T-cell (primary cell): ENCODE results near the gene CARMIL1. TPM values are rescaled to one million over a fixed set of nuclear protein-coding genes. Genes with fewer than 3 reads are reported as not detected.

Experiments used
- ATAC-seq, 4 experiments: fragments of 200-7000 bp in 3 of 4; fragments of 150-1000 bp in 1 of 4; cut with Tn5 transposase; replicated peaks in 1 of 4; 1 replicate in 3 of 4; 2 replicates in 1 of 4; pipeline ENCODE4 v1.10.0; 2021; ENCODE audit warnings: moderate library complexity in 3 of 4, mild to moderate bottlenecking in 2 of 4, moderate number of reproducible peaks in 1 of 4
- CTCF ChIA-PET, 2 donors: fragments of 300-600 bp; sonication (Branson Sonifier 250); formaldehyde crosslinking; loops; one replicate each; lab custom pipeline; 2022; ENCODE audit warnings: antibody characterized with exemption in 2 of 2; lab: Charles Lee
- POLR2A ChIA-PET, 2 donors: fragments of 300-600 bp; sonication (Branson Sonifier 250); formaldehyde crosslinking; loops; one replicate each; lab custom pipeline; 2022; ENCODE audit warnings: antibody characterized with exemption in 2 of 2; lab: Charles Lee
- DNase-seq, 35 experiments: peaks; one replicate each; pipeline versions ENCODE4 v3.0.0 to v3.0.0-alpha.2; 2013 to 2023
- H3K27ac ChIP-seq: one replicate; pipeline ENCODE4 v1.5.1; 2013; ENCODE audit warnings: low read length
- H3K27me3 ChIP-seq, 2 experiments: replicated peaks in 1 of 2; 1 replicate in 1 of 2; 2 replicates in 1 of 2; pipeline versions ENCODE4 v1.6.1 to v1.7.0; 2013; ENCODE audit warnings: low read length in 1 of 2, mixed read lengths in 1 of 2; ENCODE audit not compliant: control insufficient read depth in 2 of 2, insufficient read depth in 2 of 2; ENCODE audit errors: extremely low read depth in 1 of 2
- H3K36me3 ChIP-seq, 2 donors: 1 replicate in 1 of 2; 2 replicates in 1 of 2; pipeline versions ENCODE4 v1.6.1 to v1.7.0; 2013; ENCODE audit warnings: low read length in 1 of 2; ENCODE audit not compliant: control insufficient read depth in 2 of 2, insufficient read depth in 1 of 2; ENCODE audit errors: extremely low read depth in 1 of 2
- H3K4me1 ChIP-seq, 2 experiments: 1 replicate in 1 of 2; 2 replicates in 1 of 2; pipeline versions ENCODE4 v1.6.1 to v1.7.0; 2013; ENCODE audit warnings: low read length in 2 of 2, mixed read lengths in 1 of 2; ENCODE audit not compliant: insufficient read depth in 2 of 2, control insufficient read depth in 1 of 2; ENCODE audit errors: extremely low read depth in 1 of 2
- H3K4me3 ChIP-seq, 2 donors: 1 replicate in 1 of 2; 2 replicates in 1 of 2; pipeline versions ENCODE4 v1.5.1 to v1.7.0; 2013; ENCODE audit warnings: mild to moderate bottlenecking in 2 of 2, low read length in 1 of 2, moderate library complexity in 1 of 2; ENCODE audit not compliant: control insufficient read depth in 1 of 2; ENCODE audit errors: extremely low read depth in 1 of 2
- H3K9me3 ChIP-seq: 2 replicates; pipeline ENCODE4 v1.7.0; 2013
- H3K27ac Mint-ChIP-seq, 2 donors: one replicate each; pipeline ENCODE4 v1.8.0; 2020 to 2021; ENCODE audit warnings: mild to moderate bottlenecking in 2 of 2, mixed read lengths in 2 of 2
- H3K27me3 Mint-ChIP-seq, 2 donors: one replicate each; pipeline ENCODE4 v1.8.0; 2021 to 2022; ENCODE audit warnings: mixed read lengths in 2 of 2
- H3K36me3 Mint-ChIP-seq: one replicate; pipeline ENCODE4 v1.8.0; 2021; ENCODE audit warnings: mixed read lengths
- H3K4me1 Mint-ChIP-seq, 3 donors: one replicate each; pipeline ENCODE4 v1.8.0; 2020 to 2022; ENCODE audit warnings: mixed read lengths in 3 of 3, mild to moderate bottlenecking in 1 of 3
- H3K4me3 Mint-ChIP-seq, 3 donors: one replicate each; pipeline ENCODE4 v1.8.0; 2020 to 2022; ENCODE audit warnings: mild to moderate bottlenecking in 3 of 3, mixed read lengths in 3 of 3, moderate library complexity in 3 of 3
- H3K9me3 Mint-ChIP-seq, 3 donors: one replicate each; pipeline ENCODE4 v1.8.0; 2020 to 2022; ENCODE audit warnings: mixed read lengths in 3 of 3
- WGBS: methylation state at CpG from one replicate; pipeline ENCODE4 v1.1.5; 2013; ENCODE audit warnings: missing lambda C conversion rate; ENCODE audit not compliant: insufficient coverage; 5-methylcytosine and 5-hydroxymethylcytosine counted together
- total RNA-seq, 35 experiments: library from RNA in 6 of 35; stranded (reverse) in 6 of 35; fragments of 120-200 nt in 1 of 35; gene quantifications; one replicate each; pipeline versions ENCODE4 v1.2.1 to v1.2.4 and lab custom pipeline; 2013 to 2026

CARMIL1 gene
- total RNA-seq, 5 donors from 2014 or later (not counting 1 experiment from before 2014, with no cell fraction given), result 4.0 to 11.6 (median 6.1) TPM

GRCh38 chr6:25251426-25251825 is 27.7 kb upstream of the CARMIL1 start:
- CTCF ChIA-PET, result interaction anchor here (0.6 to 0.9 kb wide), 2 partner anchors 60 to 384 kb away, joined by 3 to 4 read pairs; no protein-coding TSS in a partner anchor
- peaks cover 4 to 13% of the 10 kb centered on the region in 2 donors for H3K27me3 Mint-ChIP-seq
- no peak for ATAC-seq

DNA sequence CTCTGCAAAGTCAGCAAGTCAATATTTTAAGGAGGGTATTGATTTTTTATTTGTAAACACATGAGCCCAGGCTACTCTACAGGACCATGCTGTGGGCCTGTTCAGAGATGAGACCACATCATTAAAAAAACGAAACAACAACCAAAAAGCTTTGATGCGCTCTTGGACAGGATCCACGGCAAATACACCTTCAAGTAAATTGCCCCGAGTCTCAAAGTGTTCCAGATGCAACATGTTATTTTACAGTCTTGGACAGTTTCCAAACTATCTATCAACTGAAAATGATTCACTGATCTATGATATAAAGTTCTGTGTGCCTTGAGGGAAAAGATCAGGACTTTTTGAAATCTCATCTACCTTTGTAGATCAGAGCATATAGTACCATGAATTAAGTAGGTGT is 25.8 kb upstream of the CARMIL1 start:
- no peak overlapping the region for H3K4me3 ChIP-seq
- no CpG with 5 or more reads among the region's 4 CpGs for WGBS
- no peak overlapping the region for H3K4me3 Mint-ChIP-seq
- H3K27ac Mint-ChIP-seq, result no peak overlapping the region
- H3K27ac ChIP-seq, result no peak overlapping the region
- peaks cover 4 to 13% of the 10 kb centered on the region in 2 donors for H3K27me3 Mint-ChIP-seq
- H3K4me1 Mint-ChIP-seq, result no peaks in the 10 kb centered on the region
- no peaks in the 10 kb centered on the region for H3K9me3 ChIP-seq
- POLR2A ChIA-PET, result no interaction called here
- no peaks in the 10 kb centered on the region for H3K4me1 ChIP-seq
- CTCF ChIA-PET, result interaction anchor here in 1 of 2 donors (0.9 to 1.2 kb wide), 2 partner anchors 12 to 30 kb away, joined by 3 read pairs; no protein-coding TSS in a partner anchor
- ATAC-seq (no peak), DNase-seq (no peak)
- H3K27me3 ChIP-seq, result peaks cover 0 to 10% of the 10 kb centered on the region in 2 experiments
- no peaks in the 10 kb centered on the region for H3K36me3 ChIP-seq
- H3K9me3 Mint-ChIP-seq, result no peaks in the 10 kb centered on the region
- H3K36me3 Mint-ChIP-seq, result no peaks in the 10 kb centered on the region

More at GRCh38 chr6:25251426-25251825, 27.7 kb upstream of the CARMIL1 start:
- H3K9me3 ChIP-seq, result no peaks in the 10 kb centered on the region
- DNase-seq, result no peak
- no peaks in the 10 kb centered on the region for H3K36me3 Mint-ChIP-seq
- H3K27ac Mint-ChIP-seq, result no peak overlapping the region
- POLR2A ChIA-PET, result interaction anchor here in 1 of 2 donors (0.7 kb wide), 1 partner anchor 9 kb away, joined by 3 read pairs; no protein-coding TSS in a partner anchor
- no CpG with 5 or more reads among the region's 2 CpGs for WGBS
- no peak overlapping the region for H3K27ac ChIP-seq
- H3K4me1 Mint-ChIP-seq, result no peaks in the 10 kb centered on the region
- no peak overlapping the region for H3K4me3 ChIP-seq
- H3K27me3 ChIP-seq, result peaks cover 0 to 10% of the 10 kb centered on the region in 2 experiments
- no peaks in the 10 kb centered on the region for H3K36me3 ChIP-seq
- no peaks in the 10 kb centered on the region for H3K9me3 Mint-ChIP-seq
- no peaks in the 10 kb centered on the region for H3K4me1 ChIP-seq
- no peak overlapping the region for H3K4me3 Mint-ChIP-seq

- no peak overlapping the region for H3K4me3 ChIP-seq
- ChIA-PET POLR2A (interaction anchor here in 1 of 2 donors (0.6 kb wide), 1 partner anchor 22 kb away, joined by 3 read pairs; no protein-coding TSS in a partner anchor), CTCF (no interaction called here)
- no peaks in the 10 kb centered on the region for H3K36me3 Mint-ChIP-seq
- WGBS, result 100% methylated on average over 2 of the region's 7 CpGs
- peaks cover 0 to 10% of the 10 kb centered on the region in 2 experiments for H3K27me3 ChIP-seq
- no peak overlapping the region for H3K4me3 Mint-ChIP-seq
- H3K36me3 ChIP-seq, result no peaks in the 10 kb centered on the region
- H3K27ac Mint-ChIP-seq, result no peak overlapping the region
- no peaks in the 10 kb centered on the region for H3K9me3 ChIP-seq
- H3K4me1 Mint-ChIP-seq, result no peaks in the 10 kb centered on the region
- no peak for ATAC-seq
- no peaks in the 10 kb centered on the region for H3K4me1 ChIP-seq
- H3K9me3 Mint-ChIP-seq, result no peaks in the 10 kb centered on the region
- peaks cover 4 to 13% of the 10 kb centered on the region in 2 donors for H3K27me3 Mint-ChIP-seq
- no peak overlapping the region for H3K27ac ChIP-seq
- DNase-seq, result no peak
Observed at GRCh38 chr6:25254671-25255070, 24.5 kb upstream of the CARMIL1 start.

DNA sequence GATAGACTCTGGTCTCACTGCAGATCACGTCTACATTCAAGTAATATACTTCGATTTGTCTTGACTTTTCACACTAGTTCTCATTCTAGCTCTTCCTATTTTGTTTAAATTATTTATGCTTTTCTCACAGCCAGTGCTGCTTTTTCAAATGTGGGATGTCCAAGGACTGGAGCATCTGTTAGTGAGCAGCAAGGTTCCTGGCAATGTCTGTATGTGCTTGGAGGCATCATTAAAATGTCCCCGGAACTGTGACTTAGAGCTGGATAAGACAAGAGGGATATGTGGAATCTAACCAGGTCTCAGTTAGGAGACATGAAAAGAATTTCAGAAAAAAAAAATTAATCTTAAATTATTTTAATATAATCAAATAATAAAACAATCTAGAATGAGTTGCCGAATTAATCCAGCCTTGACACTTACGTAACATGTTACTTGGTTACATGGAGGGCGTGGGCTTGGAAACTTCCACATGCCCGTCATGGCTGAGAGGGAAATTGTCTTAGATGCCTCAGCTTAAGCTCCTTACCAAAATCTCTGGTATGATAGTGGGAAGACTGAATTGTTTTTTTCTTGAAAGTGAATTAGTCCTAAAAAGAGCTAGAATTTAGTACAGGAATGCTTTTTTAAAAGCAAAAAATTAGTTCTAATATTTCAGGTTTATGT is 21.4 kb upstream of the CARMIL1 start:
- ChIA-PET POLR2A (interaction anchor here in 1 of 2 donors (0.9 kb wide), 1 partner anchor 119 kb away, joined by 3 read pairs; no protein-coding TSS in a partner anchor), CTCF (interaction anchor here (0.5 to 2.7 kb wide), 5 partner anchors 8 to 232 kb away, joined by 3 to 11 read pairs (median 4); no protein-coding TSS in a partner anchor)
- Mint-ChIP-seq H3K4me1 (no peaks in the 10 kb centered on the region), H3K36me3 (no peaks in the 10 kb centered on the region), H3K4me3 (no peak overlapping the region), H3K27ac (no peak overlapping the region), H3K27me3 (peaks cover 0 to 7% of the 10 kb centered on the region in 2 donors), H3K9me3 (no peaks in the 10 kb centered on the region)
- ATAC-seq (no peak), DNase-seq (no peak)
- Histone ChIP-seq H3K27ac (no peak overlapping the region), H3K27me3 (peaks cover 0 to 6% of the 10 kb centered on the region in 2 experiments), H3K9me3 (no peaks in the 10 kb centered on the region), H3K4me1 (no peaks in the 10 kb centered on the region), H3K4me3 (no peak overlapping the region), H3K36me3 (no peaks in the 10 kb centered on the region)
- 100% methylated on average over 4 of the region's 7 CpGs for WGBS

DNA sequence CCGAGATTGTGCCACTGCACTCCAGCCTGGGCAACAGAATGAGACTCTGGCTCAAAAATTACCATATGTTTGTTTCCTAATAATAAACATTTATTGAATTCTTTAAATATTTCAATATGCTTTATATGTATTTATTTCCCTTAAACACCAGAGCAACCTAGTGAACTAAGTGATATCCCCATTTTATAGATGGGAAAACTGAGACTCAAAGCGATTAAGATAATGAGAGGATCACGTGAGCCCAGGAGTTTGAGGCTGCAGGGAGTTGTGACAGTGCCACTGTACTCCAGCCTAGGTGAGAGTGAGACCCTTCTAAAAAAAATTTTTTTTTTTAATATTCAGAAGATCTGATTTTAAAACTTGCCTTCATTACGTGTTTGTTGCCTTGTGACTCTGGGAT is 19.4 kb upstream of the CARMIL1 start:
- ATAC-seq, result no peak
- H3K9me3 ChIP-seq, result no peaks in the 10 kb centered on the region
- H3K27ac ChIP-seq, result no peak overlapping the region
- no peaks in the 10 kb centered on the region for H3K27me3 ChIP-seq
- 60% methylated on average over 1 of the region's 4 CpGs for whole genome bisulfite sequencing
- no peak overlapping the region for H3K27ac Mint-ChIP-seq
- H3K9me3 Mint-ChIP-seq, result no peaks in the 10 kb centered on the region
- ChIA-PET POLR2A (no interaction called here), CTCF (interaction anchor here in 1 of 2 donors (0.7 kb wide), 2 partner anchors 231 to 484 kb away, joined by 3 read pairs; no protein-coding TSS in a partner anchor)
- H3K4me3 Mint-ChIP-seq, result no peak overlapping the region
- no peaks in the 10 kb centered on the region for H3K4me1 Mint-ChIP-seq
- no peaks in the 10 kb centered on the region for H3K36me3 ChIP-seq
- no peak for DNase-seq
- no peaks in the 10 kb centered on the region for H3K4me1 ChIP-seq
- no peaks in the 10 kb centered on the region for H3K36me3 Mint-ChIP-seq
- H3K4me3 ChIP-seq, result no peak overlapping the region
- peaks cover 0 to 5% of the 10 kb centered on the region in 2 donors for H3K27me3 Mint-ChIP-seq

DNA sequence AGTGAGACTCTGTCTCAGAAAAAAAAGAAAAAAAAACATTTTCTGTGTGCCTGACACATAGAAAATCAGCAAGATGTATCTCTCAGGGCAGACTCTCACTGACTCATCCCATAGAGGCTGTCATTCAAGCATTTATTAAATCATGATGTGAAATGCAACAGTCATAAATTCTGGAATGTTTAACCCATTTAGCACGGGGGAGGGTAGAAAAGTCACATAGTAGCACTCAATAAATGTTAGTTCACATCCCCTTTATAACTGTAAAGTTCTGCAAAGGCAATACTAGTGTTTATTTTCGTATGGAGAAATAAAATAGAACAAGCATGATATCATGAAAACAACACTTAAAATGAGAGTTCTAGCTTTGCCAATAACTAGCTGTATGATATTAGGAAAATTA is 15.5 kb upstream of the CARMIL1 start:
- no peak overlapping the region for H3K27ac ChIP-seq
- DNase-seq (no peak), ATAC-seq (no peak)
- no CpG with 5 or more reads among the region's 2 CpGs for WGBS
- no peaks in the 10 kb centered on the region for H3K36me3 ChIP-seq
- Mint-ChIP-seq H3K36me3 (no peaks in the 10 kb centered on the region), H3K27me3 (peaks cover 3 to 7% of the 10 kb centered on the region in 2 donors), H3K9me3 (no peaks in the 10 kb centered on the region), H3K4me1 (peaks cover 2 to 6% (median 2%) of the 10 kb centered on the region in 3 donors), H3K4me3 (no peak overlapping the region), H3K27ac (no peak overlapping the region)
- no peaks in the 10 kb centered on the region for H3K27me3 ChIP-seq
- ChIA-PET POLR2A (no interaction called here), CTCF (interaction anchor here in 1 of 2 donors (0.6 to 3.6 kb wide), 3 partner anchors 228 to 293 kb away, joined by 3 to 112 read pairs (median 3); no protein-coding TSS in a partner anchor)
- H3K9me3 ChIP-seq, result no peaks in the 10 kb centered on the region
- H3K4me1 ChIP-seq, result peaks cover 0 to 3% of the 10 kb centered on the region in 2 experiments
- no peak overlapping the region for H3K4me3 ChIP-seq
